ENCODE results near the gene TECPR1. TPM values are rescaled to one million over a fixed set of nuclear protein-coding genes. Genes with fewer than 3 reads are reported as not detected.

TECPR1 gene
- total RNA-seq, 2 experiments from 2014 or later, result 23.2 to 36.4 TPM

GRCh38 chr7:98294798-98295382 is 42.9 kb upstream of the TECPR1 start:
- H3K36me3 ChIP-seq (ENCODE audit: insufficient read depth, low read length), result 0 out of 2 replicates have a peak, but pooled peaks cover 5% of the 10 kb centered on the region
- TF ChIP-seq EZH2phosphoT487 (IDR thresholded peaks at IDR 0.05; ENCODE audit: borderline replicate concordance, low read depth, low read length), result no peak
- TF ChIP-seq CTCF (conservative IDR thresholded peaks at IDR 0.05; ENCODE audit: low read length), result peak; percentile 80
- ChIA-PET POLR2A (no interaction called here), CTCF (ENCODE audit: unreplicated experiment) (no interaction called here)
- intact Hi-C loops (cut with micrococcal nuclease; ENCODE audit: unreplicated experiment), result loop anchor here (5.0 kb wide), 2 partner anchors 122 to 547 kb away; no protein-coding TSS in a partner anchor
- DNase-seq (ENCODE audit: low spot score), result peak; percentile 58
- no peaks in the 10 kb centered on the region for H4K20me1 ChIP-seq (ENCODE audit: insufficient read depth, low read length)
- no peak overlapping the region for H3K4me3 ChIP-seq (ENCODE audit: low read depth, low read length, poor library complexity, severe bottlenecking)
- no peaks in the 10 kb centered on the region for H3K9me3 ChIP-seq (ENCODE audit: low read length)
- H3K79me2 ChIP-seq (ENCODE audit: insufficient read depth, low read depth, low read length), result no peaks in the 10 kb centered on the region
- no peak overlapping the region for H3K4me2 ChIP-seq (ENCODE audit: low read length)
- H3K4me1 ChIP-seq (ENCODE audit: insufficient read depth, low read length, poor library complexity, severe bottlenecking), result peaks cover 4% of the 10 kb centered on the region
- no peaks in the 10 kb centered on the region for H3K9me2 ChIP-seq (ENCODE audit: insufficient read depth, low read length)
- H3K27ac ChIP-seq (ENCODE audit: low read depth, low read length, poor library complexity, severe bottlenecking), result no peak overlapping the region
- BruUV-seq (replicated peaks), result no TSS peak
- H2AFZ ChIP-seq (ENCODE audit: low read length), result no peak overlapping the region

GRCh38 chr7:98294326-98294725 is 42.3 kb upstream of the TECPR1 start:
- H4K20me1 ChIP-seq (ENCODE audit: insufficient read depth, low read length), result no peaks in the 10 kb centered on the region
- H3K9me2 ChIP-seq (ENCODE audit: insufficient read depth, low read length), result no peaks in the 10 kb centered on the region
- H3K27ac ChIP-seq (ENCODE audit: low read depth, low read length, poor library complexity, severe bottlenecking), result no peak overlapping the region
- intact Hi-C loops (cut with micrococcal nuclease; ENCODE audit: unreplicated experiment), result loop anchor here (5.0 kb wide), 2 partner anchors 123 to 548 kb away; no protein-coding TSS in a partner anchor
- ChIA-PET CTCF (ENCODE audit: unreplicated experiment) (no interaction called here), POLR2A (no interaction called here)
- H3K36me3 ChIP-seq (ENCODE audit: insufficient read depth, low read length), result 0 out of 2 replicates have a peak, but pooled peaks cover 5% of the 10 kb centered on the region
- no peak overlapping the region for H3K4me3 ChIP-seq (ENCODE audit: low read depth, low read length, poor library complexity, severe bottlenecking)
- H3K9me3 ChIP-seq (ENCODE audit: low read length), result no peaks in the 10 kb centered on the region
- DNase-seq (ENCODE audit: low spot score), result no peak
- peaks cover 4% of the 10 kb centered on the region for H3K4me1 ChIP-seq (ENCODE audit: insufficient read depth, low read length, poor library complexity, severe bottlenecking)
- H3K79me2 ChIP-seq (ENCODE audit: insufficient read depth, low read depth, low read length), result no peaks in the 10 kb centered on the region
- no TSS peak for BruUV-seq (replicated peaks)
- TF ChIP-seq CTCF (conservative IDR thresholded peaks at IDR 0.05; ENCODE audit: low read length) (no peak), EZH2phosphoT487 (IDR thresholded peaks at IDR 0.05; ENCODE audit: borderline replicate concordance, low read depth, low read length) (no peak)
- H3K4me2 ChIP-seq (ENCODE audit: low read length), result no peak overlapping the region
- H2AFZ ChIP-seq (ENCODE audit: low read length), result no peak overlapping the region

GRCh38 chr7:98293746-98294145 is 41.7 kb upstream of the TECPR1 start:
- H2AFZ ChIP-seq (ENCODE audit: low read length), result no peak overlapping the region
- intact Hi-C loops (cut with micrococcal nuclease; ENCODE audit: unreplicated experiment), result loop anchor here (5.0 kb wide), 2 partner anchors 124 to 549 kb away; no protein-coding TSS in a partner anchor
- no peak overlapping the region for H3K4me3 ChIP-seq (ENCODE audit: low read depth, low read length, poor library complexity, severe bottlenecking)
- BruUV-seq (replicated peaks), result no TSS peak
- 0 out of 2 replicates have a peak, but pooled peaks cover 5% of the 10 kb centered on the region for H3K36me3 ChIP-seq (ENCODE audit: insufficient read depth, low read length)
- H3K27ac ChIP-seq (ENCODE audit: low read depth, low read length, poor library complexity, severe bottlenecking), result no peak overlapping the region
- no peaks in the 10 kb centered on the region for H3K79me2 ChIP-seq (ENCODE audit: insufficient read depth, low read depth, low read length)
- ChIA-PET CTCF (ENCODE audit: unreplicated experiment) (no interaction called here), POLR2A (no interaction called here)
- H3K4me1 ChIP-seq (ENCODE audit: insufficient read depth, low read length, poor library complexity, severe bottlenecking), result peaks cover 4% of the 10 kb centered on the region
- TF ChIP-seq EZH2phosphoT487 (IDR thresholded peaks at IDR 0.05; ENCODE audit: borderline replicate concordance, low read depth, low read length), result no peak
- TF ChIP-seq CTCF (conservative IDR thresholded peaks at IDR 0.05; ENCODE audit: low read length), result no peak
- no peak overlapping the region for H3K4me2 ChIP-seq (ENCODE audit: low read length)
- DNase-seq (ENCODE audit: low spot score), result no peak
- no peaks in the 10 kb centered on the region for H3K9me2 ChIP-seq (ENCODE audit: insufficient read depth, low read length)
- no peaks in the 10 kb centered on the region for H3K9me3 ChIP-seq (ENCODE audit: low read length)
- no peaks in the 10 kb centered on the region for H4K20me1 ChIP-seq (ENCODE audit: insufficient read depth, low read length)
